ENCODE measurements around the gene CCNY. TPM values are rescaled to one million over a fixed set of nuclear protein-coding genes. Genes with fewer than 3 reads are reported as not detected.

CCNY gene
- total and polyA plus RNA-seq, 2 of the 4 experiments (the other 2 are of a cell fraction) = 38.0 to 131 TPM

DNA sequence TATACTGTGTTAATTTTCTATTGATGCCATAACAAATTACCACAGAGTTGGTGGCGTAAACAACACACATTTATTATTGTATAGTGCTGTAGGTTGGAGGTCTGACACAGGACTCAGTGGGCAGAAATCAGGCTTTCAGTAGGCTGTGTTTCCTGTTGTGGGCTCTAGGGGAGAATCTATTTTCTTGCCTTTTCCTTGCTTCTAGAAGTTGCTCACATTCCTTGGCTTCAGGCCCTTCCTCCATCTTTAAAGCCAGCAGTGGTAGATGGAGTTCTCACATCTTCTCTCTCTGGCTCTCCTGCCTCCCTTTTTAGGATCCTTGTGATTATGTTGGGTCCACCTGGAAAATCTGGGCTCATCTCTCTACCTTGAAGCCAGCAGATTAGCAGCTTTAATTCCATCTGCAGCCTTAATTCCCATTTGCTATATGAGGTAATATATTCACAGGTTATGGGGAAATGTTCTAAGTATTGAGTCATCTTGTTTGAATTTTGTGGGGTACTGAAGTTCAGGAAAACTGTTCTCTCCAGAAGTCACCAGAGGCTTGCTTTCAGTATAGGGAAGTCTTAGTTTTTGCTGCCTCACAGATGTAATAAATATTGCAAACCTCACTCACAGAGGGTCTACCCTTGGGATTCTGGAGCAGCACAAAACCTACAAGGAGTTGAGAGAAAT is 38.9 kb downstream of the CCNY start:
- intact Hi-C loops (cut with micrococcal nuclease) = no loop called here
- no peak overlapping the region for H4K5ac ChIP-seq (ENCODE audit: low read depth, low read length)
- H3K4me2 ChIP-seq (ENCODE audit: low read depth, low read length) = no peak overlapping the region
- peaks cover 13% of the 10 kb centered on the region for H3K4me1 ChIP-seq (ENCODE audit: control insufficient read depth, insufficient read depth, low read length)
- H3K56ac ChIP-seq (ENCODE audit: extremely low read depth, insufficient read depth, low read length) = no peak overlapping the region
- no peaks in the 10 kb centered on the region for H3K36me3 ChIP-seq (ENCODE audit: control insufficient read depth, insufficient read depth, low read length)
- no peaks in the 10 kb centered on the region for H3K9me3 ChIP-seq (ENCODE audit: control insufficient read depth, insufficient read depth, low read length)
- H2BK15ac ChIP-seq (ENCODE audit: low read depth, low read length) = no peak overlapping the region
- ChIA-PET CTCF (no interaction called here), POLR2A (ENCODE audit: unreplicated experiment) (no interaction called here)
- 0 out of 2 replicates have a peak overlapping the region, but pooled peaks have one; percentile 10 for H3K14ac ChIP-seq (replicated peaks; ENCODE audit: low read depth, low read length)
- no peak overlapping the region for H2AK5ac ChIP-seq (ENCODE audit: low read depth, low read length)
- no peak overlapping the region for H3K4me3 ChIP-seq (ENCODE audit: insufficient read depth, low read depth, low read length)
- H2BK120ac ChIP-seq (ENCODE audit: low read depth, low read length) = no peak overlapping the region
- in situ Hi-C loops (cut with MboI; ENCODE audit: low sequenced_read_pairs) = no loop called here
- H3K23ac ChIP-seq (ENCODE audit: low read depth, low read length) = no peak overlapping the region
- H3K79me1 ChIP-seq (ENCODE audit: low read depth in 1 of 2, low read length in 2 of 2) = peaks cover 46 to 89% of the 10 kb centered on the region in 2 experiments
- H2AK9ac ChIP-seq (replicated peaks; ENCODE audit: low read depth, low read length, poor library complexity) = no peak overlapping the region
- no peak for TF ChIP-seq FOS (IDR thresholded peaks at IDR 0.05; ENCODE audit: low read depth, low read length)
- TF ChIP-seq, protein P1, sequence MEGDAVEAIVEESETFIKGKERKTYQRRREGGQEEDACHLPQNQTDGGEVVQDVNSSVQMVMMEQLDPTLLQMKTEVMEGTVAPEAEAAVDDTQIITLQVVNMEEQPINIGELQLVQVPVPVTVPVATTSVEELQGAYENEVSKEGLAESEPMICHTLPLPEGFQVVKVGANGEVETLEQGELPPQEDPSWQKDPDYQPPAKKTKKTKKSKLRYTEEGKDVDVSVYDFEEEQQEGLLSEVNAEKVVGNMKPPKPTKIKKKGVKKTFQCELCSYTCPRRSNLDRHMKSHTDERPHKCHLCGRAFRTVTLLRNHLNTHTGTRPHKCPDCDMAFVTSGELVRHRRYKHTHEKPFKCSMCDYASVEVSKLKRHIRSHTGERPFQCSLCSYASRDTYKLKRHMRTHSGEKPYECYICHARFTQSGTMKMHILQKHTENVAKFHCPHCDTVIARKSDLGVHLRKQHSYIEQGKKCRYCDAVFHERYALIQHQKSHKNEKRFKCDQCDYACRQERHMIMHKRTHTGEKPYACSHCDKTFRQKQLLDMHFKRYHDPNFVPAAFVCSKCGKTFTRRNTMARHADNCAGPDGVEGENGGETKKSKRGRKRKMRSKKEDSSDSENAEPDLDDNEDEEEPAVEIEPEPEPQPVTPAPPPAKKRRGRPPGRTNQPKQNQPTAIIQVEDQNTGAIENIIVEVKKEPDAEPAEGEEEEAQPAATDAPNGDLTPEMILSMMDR (conservative IDR thresholded peaks at IDR 0.05; ENCODE audit: low read depth, low read length) = peak; percentile 7; the same call in 1 of the 2 replicates
- H2AFZ ChIP-seq (replicated peaks; ENCODE audit: low read length, poor library complexity) = no peak overlapping the region
- H4K8ac ChIP-seq (ENCODE audit: low read depth in 2 of 2, low read length in 2 of 2) = no peak overlapping the region
- H3K18ac ChIP-seq (ENCODE audit: low read depth, low read length) = no peak overlapping the region
- H4K20me1 ChIP-seq (ENCODE audit: insufficient read depth, low read length) = peaks cover 82% of the 10 kb centered on the region
- no peak overlapping the region for H2BK5ac ChIP-seq (ENCODE audit: low read depth, low read length, poor library complexity, severe bottlenecking)
- no TSS peak for BruUV-seq (replicated peaks)
- H3K27ac ChIP-seq (ENCODE audit: insufficient read depth, low read length) = no peak overlapping the region
- dilution Hi-C loops (cut with HindIII; ENCODE audit: low sequenced_read_pairs, unreplicated experiment) = no loop called here
- DNase-seq = peak; percentile 47
- H3K4ac ChIP-seq (ENCODE audit: low read depth, low read length) = no peak overlapping the region
- H4K91ac ChIP-seq (ENCODE audit: insufficient read depth, low read depth, low read length) = no peak overlapping the region
- WGBS, 2 experiments (ENCODE audit: extremely low coverage in 2 of 2, insufficient read length in 1 of 2) = no CpG with 5 or more reads among the region's 1 CpG
- H3K27me3 ChIP-seq (ENCODE audit: control insufficient read depth, insufficient read depth, low read length) = no peaks in the 10 kb centered on the region
- H3K9me1 ChIP-seq (ENCODE audit: insufficient read depth, low read length) = peaks cover 40% of the 10 kb centered on the region
- H3K9ac ChIP-seq (ENCODE audit: low read depth, low read length) = no peak overlapping the region
- no peak for ATAC-seq (ENCODE audit: low read depth)
- no peak overlapping the region for H2BK20ac ChIP-seq (ENCODE audit: low read depth, low read length)
